Uterus (tissue), 4 donors: ENCODE data around the gene DIRAS2. TPM values are rescaled to one million over a fixed set of nuclear protein-coding genes. Genes with fewer than 3 reads are reported as not detected.

Experiments
- DNase-seq, 2 donors: peaks; one replicate each; pipeline ENCODE4 v3.0.0-alpha.2; 2019 to 2020
- H3K27ac ChIP-seq, 2 donors: fragments of 200-600 bp; sonication (generic); 1 replicate in 1 of 2; 2 replicates in 1 of 2; pipeline ENCODE4 v1.5.1; 2016 to 2018
- H3K27me3 ChIP-seq, 2 donors: fragments of 200-600 bp; sonication (generic); one replicate each; pipeline ENCODE4 v1.5.1; 2018 to 2019; ENCODE audit warnings: control low read depth in 1 of 2
- H3K36me3 ChIP-seq, 2 donors: fragments of 200-600 bp; sonication (generic); one replicate each; pipeline ENCODE4 v1.5.1; 2019; ENCODE audit warnings: control low read depth in 1 of 2
- H3K4me1 ChIP-seq, 2 donors: fragments of 200-600 bp; sonication (generic); one replicate each; pipeline ENCODE4 v1.5.1; 2018 to 2019; ENCODE audit warnings: control low read depth in 1 of 2
- H3K4me3 ChIP-seq, 2 donors: fragments of 200-600 bp; sonication (generic); 1 replicate in 1 of 2; 2 replicates in 1 of 2; pipeline ENCODE4 v1.5.1; 2018 to 2019; ENCODE audit warnings: mild to moderate bottlenecking in 1 of 2
- H3K9me3 ChIP-seq, 2 donors: fragments of 200-600 bp; sonication (generic); one replicate each; pipeline ENCODE4 v1.5.1; 2019; ENCODE audit warnings: control low read depth in 1 of 2
- POLR2A ChIP-seq, 2 donors: fragments of 450-650 bp; IDR thresholded peaks; one replicate each; pipeline ENCODE4 v1.6.1; 2016; ENCODE audit warnings: antibody characterized with exemption in 2 of 2, mild to moderate bottlenecking in 1 of 2, moderate library complexity in 1 of 2
- intact Hi-C: fragments of 100-400 bp; cut with DNase I; formaldehyde crosslinking; loops from one replicate; pipeline ENCODE4 v1.15.1; 2023; ENCODE audit warnings: low total_unique reads
- total RNA-seq, 4 donors: library from RNA; depleted of rRNA in 3 of 4; stranded (reverse); fragments of >200 nt in 3 of 4; gene quantifications; one replicate each; pipeline versions ENCODE4 v1.1.0 to v1.2.4, GENCODE V29; 2014 to 2023
- TF ChIP-seq, protein P1 (sequence below), 4 experiments: fragments of 200-600 bp in 2 of 4; fragments of 450-650 bp in 2 of 4; sonication (generic) in 2 of 4; IDR thresholded peaks; one replicate each; pipeline ENCODE4 v1.5.1; 2016 to 2019; ENCODE audit warnings: antibody characterized with exemption in 4 of 4, mild to moderate bottlenecking in 2 of 4, moderate library complexity in 1 of 4
- donor health status: DM: yes; HTN: yes; CAD: no.

The DIRAS2 gene
- total RNA-seq, 4 donors from 2014 or later = 0.26 to 1.2 TPM; not detected in 2

DNA sequence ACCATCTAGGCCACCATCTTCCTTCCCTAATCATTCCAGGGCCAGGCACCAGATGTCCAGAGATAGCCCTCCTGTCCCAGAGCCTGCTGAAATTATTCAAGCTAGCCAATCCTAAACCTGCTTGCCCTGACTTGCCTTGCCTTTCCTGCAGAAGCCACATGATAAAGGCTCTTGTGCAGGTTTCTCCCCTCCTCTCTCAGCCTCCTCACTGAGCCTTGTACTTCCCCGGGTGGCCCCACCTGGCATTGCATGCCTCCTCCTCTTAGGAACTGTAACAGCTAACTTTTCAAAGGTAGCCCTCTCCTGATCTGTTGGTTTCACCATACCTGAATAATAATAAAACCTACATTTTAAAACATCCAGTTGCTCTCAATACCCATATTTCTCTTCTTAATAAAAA is 42.6 kb downstream of the DIRAS2 start:
- Histone ChIP-seq H3K4me3 (no peak overlapping the region), H3K4me1 (no peaks in the 10 kb centered on the region), H3K36me3 (no peaks in the 10 kb centered on the region), H3K27ac (no peak overlapping the region), H3K9me3 (no peaks in the 10 kb centered on the region), H3K27me3 (no peaks in the 10 kb centered on the region)
- TF ChIP-seq, protein P1, sequence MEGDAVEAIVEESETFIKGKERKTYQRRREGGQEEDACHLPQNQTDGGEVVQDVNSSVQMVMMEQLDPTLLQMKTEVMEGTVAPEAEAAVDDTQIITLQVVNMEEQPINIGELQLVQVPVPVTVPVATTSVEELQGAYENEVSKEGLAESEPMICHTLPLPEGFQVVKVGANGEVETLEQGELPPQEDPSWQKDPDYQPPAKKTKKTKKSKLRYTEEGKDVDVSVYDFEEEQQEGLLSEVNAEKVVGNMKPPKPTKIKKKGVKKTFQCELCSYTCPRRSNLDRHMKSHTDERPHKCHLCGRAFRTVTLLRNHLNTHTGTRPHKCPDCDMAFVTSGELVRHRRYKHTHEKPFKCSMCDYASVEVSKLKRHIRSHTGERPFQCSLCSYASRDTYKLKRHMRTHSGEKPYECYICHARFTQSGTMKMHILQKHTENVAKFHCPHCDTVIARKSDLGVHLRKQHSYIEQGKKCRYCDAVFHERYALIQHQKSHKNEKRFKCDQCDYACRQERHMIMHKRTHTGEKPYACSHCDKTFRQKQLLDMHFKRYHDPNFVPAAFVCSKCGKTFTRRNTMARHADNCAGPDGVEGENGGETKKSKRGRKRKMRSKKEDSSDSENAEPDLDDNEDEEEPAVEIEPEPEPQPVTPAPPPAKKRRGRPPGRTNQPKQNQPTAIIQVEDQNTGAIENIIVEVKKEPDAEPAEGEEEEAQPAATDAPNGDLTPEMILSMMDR (IDR thresholded peaks at IDR 0.05) = no peak
- TF ChIP-seq POLR2A (IDR thresholded peaks at IDR 0.05) = no peak
- intact Hi-C loops = no loop called here
- no peak for DNase-seq

DNA sequence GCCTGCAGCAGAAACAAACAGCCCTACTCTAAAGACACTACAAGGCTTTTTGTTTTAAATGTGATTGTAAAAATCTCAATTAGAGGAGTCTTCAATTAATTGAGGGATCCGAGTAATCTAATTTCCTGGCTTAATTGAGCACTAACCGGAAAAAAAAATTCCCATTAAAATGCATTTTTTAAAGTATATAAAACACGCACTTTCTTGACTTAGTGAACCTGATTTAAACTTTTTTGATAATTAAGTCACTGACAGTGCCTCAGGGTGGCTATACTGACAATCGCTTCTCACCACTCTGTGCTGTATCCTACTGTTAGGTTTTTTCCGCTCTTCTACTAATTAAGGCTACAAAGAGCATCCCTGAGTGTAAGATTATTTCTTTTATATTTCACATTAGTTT is 44.4 kb downstream of the DIRAS2 start:
- Histone ChIP-seq H3K4me1 (no peaks in the 10 kb centered on the region), H3K27me3 (no peaks in the 10 kb centered on the region), H3K9me3 (no peaks in the 10 kb centered on the region), H3K27ac (no peak overlapping the region), H3K36me3 (no peaks in the 10 kb centered on the region), H3K4me3 (no peak overlapping the region)
- no peak for TF ChIP-seq POLR2A (IDR thresholded peaks at IDR 0.05)
- TF ChIP-seq, protein P1 (IDR thresholded peaks at IDR 0.05) = no peak
- intact Hi-C loops = no loop called here
- DNase-seq = no peak

GRCh38 chr9:90593646-90594045 is 49.0 kb downstream of the DIRAS2 start:
- intact Hi-C loops = no loop called here
- TF ChIP-seq POLR2A (IDR thresholded peaks at IDR 0.05) = no peak
- TF ChIP-seq, protein P1 (IDR thresholded peaks at IDR 0.05) = no peak
- H3K27me3 ChIP-seq = no peaks in the 10 kb centered on the region
- no peak overlapping the region for H3K4me3 ChIP-seq
- no peaks in the 10 kb centered on the region for H3K36me3 ChIP-seq
- no peaks in the 10 kb centered on the region for H3K4me1 ChIP-seq
- no peak for DNase-seq
- no peak overlapping the region for H3K27ac ChIP-seq
- H3K9me3 ChIP-seq = no peaks in the 10 kb centered on the region

DNA sequence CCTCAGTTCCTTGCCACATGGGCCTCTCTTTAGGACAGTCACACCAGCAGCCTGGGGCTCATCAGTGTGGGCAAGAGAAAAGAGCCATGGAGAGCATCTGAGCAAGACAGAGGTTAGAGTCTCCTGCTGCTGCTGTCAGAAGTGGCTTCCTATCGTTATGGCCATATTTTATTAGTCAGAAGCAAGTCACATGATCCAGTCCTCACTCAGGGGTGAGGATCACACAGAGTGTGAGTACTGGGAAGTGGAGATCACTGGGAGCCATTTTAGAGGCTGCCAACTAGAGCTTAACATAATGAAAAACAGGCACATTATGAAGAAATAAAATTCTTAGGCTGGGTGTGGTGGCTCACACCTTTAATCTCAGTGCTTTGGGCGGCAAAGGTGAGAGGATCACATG is 62.0 kb downstream of the DIRAS2 start:
- Histone ChIP-seq H3K4me1 (no peaks in the 10 kb centered on the region), H3K27ac (no peak overlapping the region), H3K36me3 (no peaks in the 10 kb centered on the region), H3K4me3 (no peak overlapping the region), H3K9me3 (no peaks in the 10 kb centered on the region), H3K27me3 (no peaks in the 10 kb centered on the region)
- TF ChIP-seq, protein P1 (IDR thresholded peaks at IDR 0.05) = no peak
- no peak for TF ChIP-seq POLR2A (IDR thresholded peaks at IDR 0.05)
- intact Hi-C loops = no loop called here
- no peak for DNase-seq

DNA sequence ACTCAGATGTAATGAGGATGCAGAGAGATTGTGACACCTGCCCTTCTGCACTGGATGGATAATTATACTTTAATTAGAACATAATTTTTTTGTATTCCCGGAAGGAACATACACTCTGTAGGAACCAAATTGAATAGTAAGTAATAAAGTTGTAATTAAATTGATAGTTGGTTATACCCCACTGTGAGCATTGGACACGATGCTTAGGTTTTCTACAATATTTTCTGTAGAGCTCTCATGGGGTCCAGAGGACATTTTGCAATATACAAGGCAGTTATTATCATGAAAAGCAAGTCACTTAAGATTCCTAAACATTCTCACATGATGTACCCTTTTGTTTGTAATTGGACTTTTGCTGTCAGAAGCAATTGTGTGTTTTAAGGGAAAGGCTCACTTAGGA is 63.4 kb downstream of the DIRAS2 start:
- H3K4me1 ChIP-seq = no peaks in the 10 kb centered on the region
- no peaks in the 10 kb centered on the region for H3K36me3 ChIP-seq
- no peak overlapping the region for H3K4me3 ChIP-seq
- intact Hi-C loops = no loop called here
- TF ChIP-seq, protein P1 (IDR thresholded peaks at IDR 0.05) = no peak
- no peak for TF ChIP-seq POLR2A (IDR thresholded peaks at IDR 0.05)
- H3K27ac ChIP-seq = no peak overlapping the region
- no peaks in the 10 kb centered on the region for H3K9me3 ChIP-seq
- no peaks in the 10 kb centered on the region for H3K27me3 ChIP-seq
- no peak for DNase-seq
